Neural progenitor cell (in vitro differentiated cells): ENCODE results near the gene NEDD4L.

Experiments
- EZH2 ChIP-seq: fragments of 200-600 bp; sonication (generic); IDR thresholded peaks from 2 replicates; pipeline ENCODE4 v1.6.1; 2017; ENCODE audit warnings: antibody characterized with exemption, mild to moderate bottlenecking, moderate library complexity
- EZH2phosphoT487 ChIP-seq: fragments of 200-600 bp; sonication (generic); IDR thresholded peaks from 2 replicates; pipeline ENCODE4 v1.6.1; 2017; ENCODE audit warnings: antibody characterized with exemption
- TF ChIP-seq, protein P1 (sequence below): fragments of 200-600 bp; sonication (generic); IDR thresholded peaks from 2 replicates; pipeline ENCODE4 v1.5.1; 2017; ENCODE audit warnings: antibody characterized with exemption, mild to moderate bottlenecking

- TF ChIP-seq, protein P1, sequence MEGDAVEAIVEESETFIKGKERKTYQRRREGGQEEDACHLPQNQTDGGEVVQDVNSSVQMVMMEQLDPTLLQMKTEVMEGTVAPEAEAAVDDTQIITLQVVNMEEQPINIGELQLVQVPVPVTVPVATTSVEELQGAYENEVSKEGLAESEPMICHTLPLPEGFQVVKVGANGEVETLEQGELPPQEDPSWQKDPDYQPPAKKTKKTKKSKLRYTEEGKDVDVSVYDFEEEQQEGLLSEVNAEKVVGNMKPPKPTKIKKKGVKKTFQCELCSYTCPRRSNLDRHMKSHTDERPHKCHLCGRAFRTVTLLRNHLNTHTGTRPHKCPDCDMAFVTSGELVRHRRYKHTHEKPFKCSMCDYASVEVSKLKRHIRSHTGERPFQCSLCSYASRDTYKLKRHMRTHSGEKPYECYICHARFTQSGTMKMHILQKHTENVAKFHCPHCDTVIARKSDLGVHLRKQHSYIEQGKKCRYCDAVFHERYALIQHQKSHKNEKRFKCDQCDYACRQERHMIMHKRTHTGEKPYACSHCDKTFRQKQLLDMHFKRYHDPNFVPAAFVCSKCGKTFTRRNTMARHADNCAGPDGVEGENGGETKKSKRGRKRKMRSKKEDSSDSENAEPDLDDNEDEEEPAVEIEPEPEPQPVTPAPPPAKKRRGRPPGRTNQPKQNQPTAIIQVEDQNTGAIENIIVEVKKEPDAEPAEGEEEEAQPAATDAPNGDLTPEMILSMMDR = no peak
- TF ChIP-seq EZH2phosphoT487 = no peak
- no peak for TF ChIP-seq EZH2
These were observed 203.4 kb downstream of the NEDD4L start for GRCh38 chr18:58247363-58247834.
